GM18867 (cell line): ENCODE measurements around the gene PLAGL2.
A peak's percentile ranks its signal among the peaks of the same experiment; 100 is the strongest.
"Not testable (repeated sequence)": the region's sequence is repeated elsewhere in the genome, so short reads cannot be mapped to it uniquely, and the experiment has no call there.

ENCODE experiments used
- ATAC-seq: cut with Tn5 transposase; IDR thresholded peaks from one replicate; pipeline ENCODE4 v1.9.1; 2021; ENCODE audit warnings: mild to moderate bottlenecking, moderate library complexity; ENCODE audit not compliant: unreplicated experiment

Gene PLAGL2, protein sequence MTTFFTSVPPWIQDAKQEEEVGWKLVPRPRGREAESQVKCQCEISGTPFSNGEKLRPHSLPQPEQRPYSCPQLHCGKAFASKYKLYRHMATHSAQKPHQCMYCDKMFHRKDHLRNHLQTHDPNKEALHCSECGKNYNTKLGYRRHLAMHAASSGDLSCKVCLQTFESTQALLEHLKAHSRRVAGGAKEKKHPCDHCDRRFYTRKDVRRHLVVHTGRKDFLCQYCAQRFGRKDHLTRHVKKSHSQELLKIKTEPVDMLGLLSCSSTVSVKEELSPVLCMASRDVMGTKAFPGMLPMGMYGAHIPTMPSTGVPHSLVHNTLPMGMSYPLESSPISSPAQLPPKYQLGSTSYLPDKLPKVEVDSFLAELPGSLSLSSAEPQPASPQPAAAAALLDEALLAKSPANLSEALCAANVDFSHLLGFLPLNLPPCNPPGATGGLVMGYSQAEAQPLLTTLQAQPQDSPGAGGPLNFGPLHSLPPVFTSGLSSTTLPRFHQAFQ

DNA sequence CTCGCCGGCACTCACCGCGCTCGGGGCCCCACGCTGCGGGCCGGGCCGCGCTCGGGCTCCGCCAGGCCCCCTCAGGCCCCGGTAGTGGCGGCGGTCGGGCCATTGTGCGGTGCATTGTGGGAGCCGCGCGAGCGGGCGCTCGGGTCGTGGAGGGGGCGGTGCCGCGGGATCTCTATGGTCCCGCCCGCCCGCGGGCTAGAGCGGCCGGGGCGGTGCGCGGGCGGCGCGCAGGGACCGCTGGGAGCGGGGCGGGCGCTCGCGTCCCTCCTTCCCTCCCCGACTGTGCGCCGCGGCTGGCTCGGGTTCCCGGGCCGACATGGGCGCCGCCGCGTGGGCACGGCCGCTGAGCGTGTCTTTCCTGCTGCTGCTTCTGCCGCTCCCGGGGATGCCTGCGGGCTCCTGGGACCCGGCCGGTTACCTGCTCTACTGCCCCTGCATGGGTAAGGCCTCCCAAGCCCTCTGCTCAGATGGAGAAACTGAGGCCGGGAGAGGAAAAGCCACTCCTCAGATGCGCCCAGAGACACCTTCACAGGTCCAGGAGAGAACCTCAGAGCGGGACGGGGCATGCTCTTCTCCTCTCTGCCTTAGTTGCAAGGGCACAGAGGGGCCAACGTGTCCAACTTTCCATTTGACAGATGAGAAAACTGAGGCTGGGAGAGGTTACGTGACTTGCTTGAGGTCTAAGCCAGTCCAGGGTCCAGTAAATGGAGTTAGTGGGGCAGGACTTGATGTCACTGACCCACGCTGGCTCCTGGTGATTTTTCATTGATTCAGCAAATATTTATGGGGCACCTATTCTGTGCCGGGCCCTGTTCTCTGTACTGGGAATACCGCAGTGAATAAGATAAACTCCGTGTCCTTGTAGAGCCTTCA, at the start of gene PLAGL2, which contains the start of gene POFUT1:
PLAGL2 (minus strand) TSS at position 118 of the 873 bp plus-strand sequence. CDS start 5,565 bp downstream, outside the sequence.
POFUT1 (plus strand) TSS at position 255 of the 873 bp plus-strand sequence; CDS start at position 317, 62 bp downstream.
- ATAC-seq, result peak; percentile 92

DNA sequence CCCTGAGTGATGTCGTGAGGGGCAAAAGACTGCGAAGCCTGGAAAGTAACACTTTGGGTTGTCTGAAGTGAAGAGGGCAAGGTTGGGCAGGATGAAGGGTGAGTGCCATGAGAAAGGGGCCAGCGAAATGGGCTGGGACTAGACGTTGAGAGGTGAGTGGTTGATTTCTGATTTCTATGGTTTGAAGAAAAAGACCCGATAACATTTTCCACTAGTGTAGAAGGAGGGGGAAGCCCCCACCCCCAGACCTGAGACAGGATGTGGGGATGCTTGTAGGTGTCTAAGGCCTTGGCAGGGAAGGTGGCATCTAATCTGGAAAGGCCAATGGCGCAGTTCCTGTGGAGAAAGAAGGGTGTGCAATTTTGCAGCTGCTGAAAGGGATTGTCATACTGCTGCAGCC, 44.6 kb upstream of the PLAGL2 start:
- no peak for ATAC-seq

- no peak for ATAC-seq
Measured at GRCh38 chr20:32251470-32251869, 43.9 kb upstream of the PLAGL2 start.

DNA sequence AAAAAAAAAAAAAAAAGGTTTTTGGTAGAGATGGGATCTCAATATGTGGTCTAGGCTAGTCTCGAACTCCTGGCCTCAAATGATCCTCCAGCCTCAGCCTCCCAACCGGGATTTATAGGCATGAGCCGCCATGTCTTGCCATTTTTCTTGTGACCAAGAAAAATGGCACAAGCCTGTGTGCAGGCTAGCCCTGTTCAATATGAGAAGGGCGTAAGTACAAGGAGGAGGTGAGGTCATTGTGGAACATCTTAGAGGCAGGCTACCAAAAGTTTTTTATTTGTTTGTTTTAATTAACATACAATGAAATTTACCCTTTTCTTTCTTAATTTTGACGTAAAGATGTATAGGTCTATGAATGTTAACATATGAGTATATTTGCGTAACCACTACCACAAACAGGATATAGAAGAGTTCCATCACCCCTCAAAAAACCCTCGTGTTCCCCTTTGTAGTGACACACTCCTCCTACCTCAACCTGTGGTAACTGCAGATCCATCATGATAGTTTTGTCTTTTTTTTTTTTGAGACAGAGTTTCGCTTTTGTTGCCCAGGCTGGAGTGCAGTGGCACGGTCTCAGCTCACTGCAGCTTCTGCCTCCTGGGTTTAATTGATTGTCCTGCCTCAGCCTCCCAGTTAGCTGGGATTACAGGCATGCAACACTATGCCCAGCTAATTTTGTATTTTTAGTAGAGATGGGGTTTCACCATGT, 41.6 kb upstream of the PLAGL2 start:
- ATAC-seq, result no peak

DNA sequence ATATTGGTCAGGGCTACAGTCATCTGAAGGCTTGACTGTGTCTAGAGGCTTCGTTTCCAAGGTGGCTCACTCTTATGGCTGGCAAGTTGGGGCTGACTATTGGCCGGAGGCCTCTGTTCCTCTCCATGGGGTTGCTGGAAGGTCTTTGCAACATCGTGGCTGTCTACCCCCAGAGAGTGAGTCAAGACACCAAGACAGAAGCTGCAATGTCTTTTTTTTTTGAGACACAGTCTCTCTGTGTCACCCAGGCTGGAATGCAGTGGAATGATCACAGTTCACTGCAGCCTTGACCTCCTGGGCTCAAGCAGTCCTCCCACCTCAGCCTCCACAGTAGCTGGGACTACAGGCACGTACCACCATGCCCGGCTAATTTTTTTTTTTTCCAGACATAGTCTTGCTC, 40.5 kb upstream of the PLAGL2 start:
- ATAC-seq, result no peak

- not testable (repeated sequence) for ATAC-seq
Measured at GRCh38 chr20:32246208-32246607, 38.7 kb upstream of the PLAGL2 start.

DNA sequence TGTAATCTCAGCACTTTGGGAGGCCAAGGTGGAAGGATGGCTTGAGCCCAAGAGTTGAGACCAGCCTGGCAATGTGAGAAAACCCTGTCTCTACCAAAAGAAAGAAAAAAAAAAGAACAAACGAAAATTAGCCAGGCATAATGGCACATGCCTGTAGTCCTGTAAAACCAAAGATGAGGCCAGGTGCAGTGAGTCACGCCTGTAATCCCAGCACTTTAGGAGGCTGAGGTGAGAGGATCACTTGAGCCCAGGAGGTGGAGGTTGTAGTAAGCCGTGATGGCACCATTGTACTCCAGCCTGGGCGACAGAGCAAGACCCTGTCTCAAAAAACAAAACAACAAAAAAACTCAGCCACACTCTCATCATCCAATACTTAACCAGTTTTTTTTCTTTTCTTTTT, 37.4 kb upstream of the PLAGL2 start:
- ATAC-seq, result no peak

- ATAC-seq, result no peak
Measured at GRCh38 chr20:32244150-32244823, 36.7 kb upstream of the PLAGL2 start.

DNA sequence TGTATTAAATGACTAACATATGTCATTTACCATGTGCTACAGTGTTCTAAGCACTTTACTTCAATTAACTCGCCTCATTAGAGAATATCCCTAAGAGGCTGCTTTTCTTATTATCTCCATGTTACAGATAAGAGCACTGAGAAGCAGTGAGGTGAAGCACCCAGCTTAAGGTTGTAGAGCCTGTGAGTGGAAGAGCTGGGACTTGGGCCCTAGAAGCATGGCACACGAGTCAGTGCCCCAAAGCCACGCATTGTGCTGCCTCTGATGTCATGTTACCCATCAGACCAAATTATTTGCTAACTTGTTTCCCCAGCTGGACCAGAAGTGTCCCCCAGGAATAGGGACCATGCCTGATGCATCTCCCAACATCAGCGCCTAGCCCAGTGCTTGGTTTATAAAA, 34.3 kb upstream of the PLAGL2 start:
- ATAC-seq, result no peak

- no peak for ATAC-seq
Measured at GRCh38 chr20:32240205-32240604, 32.7 kb upstream of the PLAGL2 start.

GRCh38 chr20:32238483-32239425, 31.2 kb upstream of the PLAGL2 start:
- ATAC-seq, result no peak

DNA sequence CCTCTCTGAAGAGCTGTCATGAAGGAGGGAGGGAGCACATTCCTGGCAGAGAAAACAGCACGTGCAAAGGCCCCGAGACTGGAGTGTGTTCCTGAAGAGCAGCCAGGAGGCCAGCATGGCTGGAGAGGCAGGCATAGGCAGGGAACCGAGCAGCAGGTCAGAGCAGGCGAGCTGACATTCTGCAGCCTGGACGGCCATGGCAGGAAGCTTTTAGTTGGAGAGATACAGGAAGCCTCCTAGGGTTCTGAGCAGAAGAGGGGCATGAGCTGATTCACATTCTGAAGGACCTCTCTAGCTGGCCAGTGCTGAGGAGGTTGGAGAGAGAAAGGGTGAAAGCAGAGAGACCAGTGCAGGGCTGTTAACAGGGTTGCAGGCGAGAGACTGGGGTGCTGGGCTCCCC, 29.9 kb upstream of the PLAGL2 start:
- no peak for ATAC-seq

- ATAC-seq, result no peak
Measured at GRCh38 chr20:32236819-32237218, 29.3 kb upstream of the PLAGL2 start.

- no peak for ATAC-seq
Measured at GRCh38 chr20:32236048-32236533, 28.5 kb upstream of the PLAGL2 start.

- ATAC-seq, result no peak
Measured at GRCh38 chr20:32235331-32236047, 27.9 kb upstream of the PLAGL2 start.

- no peak for ATAC-seq
Measured at GRCh38 chr20:32234135-32234808, 26.7 kb upstream of the PLAGL2 start.

- no peak for ATAC-seq
Measured at GRCh38 chr20:32233286-32233685, 25.7 kb upstream of the PLAGL2 start.

GRCh38 chr20:32232326-32232886, 24.9 kb upstream of the PLAGL2 start:
- no peak for ATAC-seq
